Head of caudate nucleus (tissue), 42 donors: ENCODE data around the gene PPRC1.
A peak's percentile ranks its signal among the peaks of the same experiment; 100 is the strongest.

Experiments used
- DNase-seq, 42 donors: peaks; one replicate each; pipeline versions ENCODE4 v3.0.0 to v3.0.0-alpha.2; 2020 to 2021; ENCODE audit warnings: mixed read lengths in 7 of 42
- intact Hi-C: fragments of 100-400 bp; cut with DNase I; formaldehyde crosslinking; loops from one replicate; pipeline ENCODE4 v1.15.0; 2022

The PPRC1 gene

DNA sequence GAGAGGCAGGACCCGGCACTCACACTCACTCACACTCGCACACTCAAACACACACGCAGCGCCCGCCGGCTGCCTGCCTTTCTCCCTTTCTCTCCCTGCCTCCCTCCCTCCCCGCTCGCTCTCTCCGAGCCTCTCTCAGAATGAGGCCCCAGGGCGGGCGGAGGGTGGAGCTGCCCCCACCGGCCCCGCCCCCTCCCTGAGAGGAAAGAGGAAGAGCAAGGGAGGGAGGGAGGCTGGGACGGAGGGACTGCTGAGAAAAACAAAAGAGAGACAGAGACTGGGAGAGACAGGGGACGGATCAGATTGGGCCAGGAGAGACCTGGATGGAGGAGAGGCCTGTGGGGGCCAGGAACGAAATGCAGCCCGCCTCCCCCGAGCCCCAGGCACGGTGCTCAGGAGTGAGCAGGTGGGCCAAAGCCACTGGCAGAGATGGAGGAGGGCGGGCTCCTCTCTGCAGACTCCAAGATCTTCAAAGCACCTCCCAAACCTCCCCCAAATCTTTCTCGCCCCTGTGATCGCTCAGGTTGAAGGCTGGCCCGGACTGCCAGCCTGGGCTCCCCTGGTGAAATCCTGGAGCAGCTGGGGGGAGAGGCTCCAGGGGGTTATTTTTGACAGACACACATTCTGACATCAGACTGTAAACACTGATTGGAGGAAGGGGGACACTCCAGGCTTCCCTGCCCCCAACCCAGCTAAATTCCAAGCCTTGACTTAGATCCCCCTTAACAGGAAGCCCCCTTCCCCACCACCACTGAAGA is 17.8 kb upstream of the PPRC1 start:
- intact Hi-C loops = no loop called here
- DNase-seq = peak; percentile 84 to 98 (median 95)

DNA sequence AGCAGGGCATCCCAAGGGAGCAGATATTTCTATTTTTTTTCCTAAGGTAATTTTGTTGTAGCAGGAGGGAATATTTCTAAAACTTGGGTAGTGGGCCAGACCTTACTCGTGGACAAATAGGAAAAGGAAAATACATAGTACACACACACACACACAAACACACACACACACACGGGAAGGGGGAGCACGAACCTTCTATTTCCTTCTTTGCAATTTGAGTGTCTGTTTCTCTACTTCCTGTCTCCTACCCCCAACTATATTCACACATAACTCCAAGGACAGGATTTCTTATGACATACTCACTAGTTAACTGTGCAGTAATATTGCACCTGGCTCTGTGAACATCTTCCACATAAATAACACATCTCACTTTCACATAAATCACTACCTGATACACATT is 17.1 kb upstream of the PPRC1 start:
- no peak for DNase-seq
- intact Hi-C loops = no loop called here

DNA sequence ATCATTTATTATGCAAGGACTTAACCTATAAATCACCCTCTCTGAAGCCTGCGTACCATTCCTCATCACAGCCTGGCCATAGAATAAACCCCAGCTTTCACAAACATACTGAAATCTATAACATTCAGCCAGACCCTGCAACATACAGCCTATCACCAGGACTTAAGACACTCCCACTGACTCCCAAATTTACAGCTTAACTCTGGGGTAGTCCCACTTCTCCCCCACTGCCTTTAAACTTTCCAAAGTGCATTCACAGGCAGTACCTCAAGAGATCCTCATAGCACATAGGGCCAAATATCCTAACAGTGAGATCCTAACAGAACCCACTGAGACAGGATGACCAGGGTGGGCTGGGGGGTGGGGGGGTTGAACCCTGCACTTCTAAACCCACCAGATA is 16.2 kb upstream of the PPRC1 start:
- intact Hi-C loops = no loop called here
- DNase-seq = no peak

DNA sequence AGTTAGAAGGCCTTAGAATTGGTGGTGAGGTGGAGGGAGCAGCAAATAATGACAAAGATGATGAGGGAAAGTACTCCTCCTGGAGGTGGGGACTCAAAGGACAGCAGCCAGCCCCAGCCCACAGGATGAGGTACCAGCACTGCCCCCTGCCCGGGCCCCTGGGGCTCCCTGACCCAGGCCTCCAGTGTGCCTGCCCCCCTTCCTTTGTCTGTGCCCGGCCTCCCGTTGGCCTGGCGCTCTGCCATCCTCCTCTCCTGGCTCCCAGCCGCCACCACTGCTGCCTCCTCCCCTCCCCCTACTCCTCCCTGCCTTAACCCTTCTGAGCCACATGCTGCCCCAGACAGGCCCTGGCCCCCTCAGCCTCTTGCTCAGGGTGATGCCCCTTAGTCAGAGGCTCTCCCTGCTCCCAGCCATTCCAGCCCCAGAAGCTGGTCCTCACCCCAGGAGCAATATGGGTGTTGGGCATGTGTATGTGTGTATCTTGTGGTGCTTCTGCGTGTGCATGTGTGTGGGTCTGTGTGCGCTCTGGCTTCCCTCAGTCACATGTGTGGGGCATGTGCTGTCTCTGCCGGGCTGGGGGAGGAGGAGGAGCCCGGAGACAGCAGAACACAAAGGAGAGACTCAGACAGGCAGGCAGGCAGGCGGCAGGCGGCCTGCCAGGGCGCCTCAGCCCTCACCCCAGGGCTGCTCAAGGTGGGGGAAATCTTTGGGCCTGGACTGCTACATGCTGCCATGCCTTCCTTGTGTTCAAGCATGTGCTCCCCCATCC is 15.3 kb upstream of the PPRC1 start:
- peak; percentile 80 to 96 (median 90) for DNase-seq
- intact Hi-C loops = loop anchor here (2.0 kb wide), 1 partner anchor 51 kb away; no protein-coding TSS in a partner anchor

DNA sequence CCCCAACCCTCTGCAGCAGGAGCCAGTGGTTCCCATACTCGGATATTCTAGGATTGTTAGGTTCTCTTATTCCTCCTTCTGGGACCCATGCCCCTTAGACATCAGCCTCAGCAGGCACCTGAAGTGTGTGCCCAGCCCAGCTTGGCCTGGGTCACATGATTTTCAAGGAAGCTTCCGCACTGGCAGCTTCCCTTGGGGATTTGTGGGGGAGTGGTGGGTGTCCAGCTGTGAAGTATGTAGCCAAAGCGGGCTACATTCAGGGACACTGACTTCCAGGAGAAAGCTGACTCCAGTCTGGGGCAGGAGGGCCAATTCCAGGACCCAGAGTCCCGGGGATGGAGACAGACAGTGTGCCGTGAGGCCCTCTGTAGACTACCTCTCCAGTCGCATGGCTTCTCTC is 14.0 kb upstream of the PPRC1 start:
- intact Hi-C loops = loop anchor here (2.0 kb wide), 1 partner anchor 52 kb away; no protein-coding TSS in a partner anchor
- peak in 20 of 42 donors; percentile 13 to 64 (median 38) for DNase-seq

DNA sequence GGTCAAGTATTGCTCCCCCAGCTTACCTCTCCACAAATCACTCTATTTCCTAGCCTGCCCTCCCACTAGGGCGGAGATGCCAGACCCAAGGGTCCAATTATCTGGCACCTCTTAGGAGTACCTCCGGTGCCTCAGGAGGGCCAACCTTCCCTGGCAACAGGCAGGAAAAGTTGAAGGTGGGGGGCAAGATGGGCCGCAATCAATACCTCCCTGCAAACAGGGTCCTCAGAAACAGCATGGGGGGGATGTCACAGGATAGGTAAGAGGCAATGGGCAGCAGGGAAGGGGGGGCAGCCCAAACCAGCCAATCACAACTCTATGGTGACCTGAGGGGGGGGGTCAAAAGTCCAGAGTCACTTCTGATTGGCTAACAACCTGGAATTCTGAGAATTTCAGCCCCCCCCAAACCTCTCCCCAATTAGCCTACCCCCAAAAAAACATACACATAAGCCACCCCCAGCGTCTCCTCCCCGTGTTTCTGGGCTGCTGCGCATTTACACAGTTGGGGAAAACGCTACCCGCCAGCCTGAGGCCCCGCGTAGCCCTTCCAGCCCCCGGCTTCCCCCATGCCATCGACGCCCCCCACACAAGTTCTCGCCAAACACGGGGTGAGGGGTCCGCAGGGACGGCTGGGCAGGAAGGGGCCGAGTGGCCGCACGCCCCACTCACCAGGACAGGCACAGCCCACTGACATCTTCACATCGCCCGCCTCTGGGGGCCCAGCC is 13.3 kb upstream of the PPRC1 start:
- DNase-seq = peak in 32 of 42 donors; percentile 26 to 74 (median 50)
- intact Hi-C loops = loop anchor here (2.0 kb wide), 1 partner anchor 53 kb away; no protein-coding TSS in a partner anchor

DNA sequence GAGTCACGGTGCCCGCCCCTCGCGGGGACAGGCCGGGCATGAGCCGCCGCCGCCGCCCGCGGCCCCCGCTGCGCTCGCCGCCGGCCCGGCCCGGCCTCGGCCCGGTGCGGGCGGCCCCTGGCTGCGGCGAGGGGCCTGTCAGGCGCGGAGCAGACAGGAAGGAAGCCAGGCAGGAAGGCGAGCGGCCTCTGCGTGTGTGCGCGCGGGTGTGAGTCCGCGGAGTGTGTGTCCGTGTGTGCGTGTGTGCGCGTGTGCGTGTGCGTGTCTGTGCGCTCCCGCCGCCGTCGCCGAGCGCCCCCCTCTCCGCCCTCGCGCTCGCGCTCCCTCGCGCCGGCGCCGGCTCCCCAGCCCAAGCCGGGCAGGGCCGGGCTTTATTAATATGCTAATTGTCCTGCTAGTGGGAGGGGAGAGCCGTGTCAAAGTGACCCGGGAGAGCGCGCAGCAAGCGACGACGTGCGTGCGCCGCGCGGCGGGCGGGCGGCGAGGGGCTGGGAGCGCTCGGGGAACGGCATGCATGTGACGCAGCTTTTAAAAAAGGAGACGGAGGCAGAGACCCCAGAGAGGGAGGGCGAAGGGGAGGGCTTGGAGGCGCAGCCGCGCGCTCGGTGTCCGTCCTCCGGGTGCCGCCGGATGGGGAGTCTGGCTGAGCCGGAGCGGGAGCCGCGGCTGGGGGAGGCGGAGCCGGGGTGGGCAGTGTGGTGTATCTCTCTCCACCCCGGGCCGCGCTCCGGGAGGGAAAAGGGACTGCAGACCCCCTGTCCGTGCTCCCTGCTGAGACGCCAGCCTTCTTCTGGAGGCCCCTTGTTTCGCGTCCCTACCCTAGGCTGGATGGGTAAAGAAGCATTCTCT is 12.5 kb upstream of the PPRC1 start, which contains the start of gene LDB1:
Gene LDB1, minus strand, starts transcription at position 227 of the 849 bp plus-strand sequence. CDS start 258 bp downstream, outside the sequence.
- intact Hi-C loops = no loop called here
- DNase-seq = peak; percentile 66 to 94 (median 86)

DNA sequence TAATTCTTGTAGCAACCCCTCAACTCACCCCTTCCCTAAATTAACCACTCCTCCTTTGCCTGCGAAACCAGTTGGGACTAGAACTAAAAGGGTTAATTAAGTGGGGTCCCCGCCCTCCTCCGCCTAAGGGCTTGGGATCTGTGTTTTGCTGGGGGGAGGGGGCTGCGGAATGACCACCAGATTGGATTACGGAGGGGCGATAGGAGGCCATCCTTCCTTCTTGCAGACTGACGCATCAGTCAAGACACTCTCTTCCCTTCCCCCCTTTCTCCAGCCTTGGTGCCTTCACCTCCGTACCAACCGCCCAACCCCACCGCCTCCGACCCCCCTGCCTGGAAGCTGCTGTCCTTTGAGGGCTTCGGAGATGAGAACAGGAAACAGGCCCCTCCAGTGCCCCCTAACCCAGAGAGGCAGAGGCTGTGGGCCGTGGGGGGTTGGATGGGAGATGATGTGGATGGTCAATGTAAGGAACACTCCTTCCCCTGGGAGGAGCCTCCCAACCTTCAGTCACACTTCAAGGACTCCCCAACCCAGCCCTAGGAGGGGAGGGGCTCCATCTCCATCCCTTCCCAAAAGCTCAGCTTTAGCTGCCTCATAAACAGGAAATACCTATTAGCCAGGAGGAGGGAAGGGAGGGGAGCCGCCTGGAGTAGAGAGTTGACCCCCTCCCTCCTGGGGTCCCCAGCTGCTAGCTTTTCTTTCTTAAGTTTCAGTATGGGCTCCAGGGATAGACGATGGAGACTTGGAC is 11.7 kb upstream of the PPRC1 start:
- intact Hi-C loops = no loop called here
- DNase-seq = peak in 39 of 42 donors; percentile 22 to 81 (median 59)

DNA sequence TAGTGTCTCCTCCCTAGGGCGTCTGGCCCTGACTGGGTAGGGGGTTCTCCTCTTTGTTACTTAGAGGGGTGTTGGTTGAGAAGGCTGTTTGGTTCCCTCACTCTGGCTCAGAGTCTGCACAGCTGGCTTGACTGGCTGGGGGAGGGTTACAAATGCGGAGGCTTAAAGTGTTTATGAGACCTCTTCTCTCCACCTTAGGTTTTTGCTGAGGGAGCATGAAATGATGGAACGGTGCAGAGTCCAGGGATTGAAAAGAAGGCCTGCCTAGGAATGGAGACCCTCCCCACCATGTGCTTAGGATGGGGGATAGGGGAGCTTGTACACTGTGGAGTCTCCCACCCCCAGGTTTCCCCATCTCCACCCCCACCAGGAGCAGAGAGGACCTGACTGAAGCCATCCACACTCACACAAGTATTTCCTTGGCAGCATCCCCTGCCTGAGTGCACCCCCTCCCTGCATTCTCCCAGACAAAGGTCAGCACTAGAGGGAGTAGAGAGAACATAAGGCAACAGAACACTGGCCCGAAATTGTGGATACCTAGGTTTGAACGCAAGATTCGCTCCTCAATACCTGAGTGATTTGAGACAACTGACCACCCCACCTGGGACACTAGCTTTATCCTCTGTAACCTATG is 11.0 kb upstream of the PPRC1 start:
- DNase-seq = peak in 4 of 42 donors; percentile 22 to 57 (median 24)
- intact Hi-C loops = no loop called here

DNA sequence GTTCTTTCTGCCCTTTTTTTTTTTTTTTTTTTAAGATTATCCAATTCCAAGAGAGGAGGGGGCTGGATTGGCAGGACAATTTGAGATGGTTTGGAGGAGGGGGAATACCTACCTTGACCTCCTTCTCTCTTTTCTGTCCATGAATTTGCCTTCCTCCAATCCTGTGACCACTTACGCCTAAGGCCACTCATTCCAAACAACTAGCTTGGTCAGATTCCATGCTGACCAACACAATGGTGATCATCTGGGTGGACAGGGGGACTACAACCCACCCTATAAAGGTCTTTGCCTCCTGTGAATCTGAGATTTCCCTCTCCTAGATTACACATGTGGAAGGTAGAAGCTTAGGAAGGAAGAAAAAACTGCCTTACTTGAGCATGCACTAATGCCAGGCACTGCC is 10.4 kb upstream of the PPRC1 start:
- no peak for DNase-seq

DNA sequence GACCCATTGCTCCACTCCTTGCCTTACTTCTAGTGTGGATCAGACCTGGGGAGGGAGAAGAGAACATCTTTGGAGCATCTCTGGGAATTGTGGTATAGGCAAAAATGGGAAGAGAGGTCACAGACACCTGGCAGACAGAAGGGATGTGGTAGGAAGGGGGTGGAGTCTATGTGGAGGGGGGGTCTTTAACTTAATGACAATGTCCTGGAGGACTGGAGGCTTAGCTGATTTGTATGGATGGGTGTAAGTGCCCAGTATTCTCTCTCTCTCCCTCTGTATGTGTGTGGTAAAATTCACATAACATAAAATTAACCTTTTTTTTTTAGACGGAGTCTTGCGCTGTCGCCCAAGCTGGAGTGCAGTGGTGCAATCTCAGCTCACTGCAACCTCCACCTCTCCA is 9.6 kb upstream of the PPRC1 start:
- intact Hi-C loops = no loop called here
- DNase-seq = no peak

More for the DNA sequence above, 10.4 kb upstream of the PPRC1 start:
- intact Hi-C loops = no loop called here

DNA sequence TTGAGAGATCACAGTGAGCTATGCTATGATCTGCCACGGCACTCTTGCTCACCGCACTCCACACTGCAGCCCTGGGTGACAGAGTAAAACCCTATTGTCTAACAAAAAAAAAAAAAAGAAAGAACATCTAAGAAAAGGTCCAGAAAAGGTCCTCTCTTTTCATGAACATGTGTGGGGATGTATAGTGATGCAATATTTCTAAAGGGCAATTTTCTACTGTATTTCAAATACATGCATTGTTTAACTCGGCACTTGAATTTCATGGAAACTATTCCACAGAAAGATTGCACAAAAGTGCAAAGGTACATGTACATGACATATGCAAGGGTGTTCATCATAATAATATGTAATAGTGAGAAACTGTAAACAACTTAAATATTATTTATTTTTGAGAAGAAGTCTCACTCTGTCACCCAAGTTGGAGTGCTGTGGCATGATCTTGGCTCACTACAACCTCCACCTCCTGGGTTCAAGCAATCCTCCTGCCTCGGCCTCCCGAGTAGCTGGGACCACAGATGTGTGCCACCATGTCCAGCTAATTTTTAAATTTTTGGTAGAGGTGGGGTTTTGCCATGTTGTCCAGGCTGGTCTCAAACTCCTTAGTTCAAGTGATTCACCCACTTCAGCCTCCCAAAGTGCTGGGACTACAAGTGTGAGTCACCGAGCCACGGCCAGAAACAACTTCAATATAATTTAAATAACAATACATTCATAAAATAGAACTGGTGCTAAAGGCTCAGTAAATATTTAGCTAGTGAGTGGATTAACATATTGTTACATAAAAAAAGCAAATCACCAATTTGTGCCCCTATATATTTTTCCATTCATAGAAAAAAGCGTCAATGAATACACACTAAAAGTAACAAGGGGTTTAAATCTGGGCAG is 1.3 kb upstream of the PPRC1 start:
- intact Hi-C loops = loop anchor here (2.0 kb wide), 1 partner anchor 75 kb away; the partner anchor contains the start of gene ARMH3
- DNase-seq = no peak

DNA sequence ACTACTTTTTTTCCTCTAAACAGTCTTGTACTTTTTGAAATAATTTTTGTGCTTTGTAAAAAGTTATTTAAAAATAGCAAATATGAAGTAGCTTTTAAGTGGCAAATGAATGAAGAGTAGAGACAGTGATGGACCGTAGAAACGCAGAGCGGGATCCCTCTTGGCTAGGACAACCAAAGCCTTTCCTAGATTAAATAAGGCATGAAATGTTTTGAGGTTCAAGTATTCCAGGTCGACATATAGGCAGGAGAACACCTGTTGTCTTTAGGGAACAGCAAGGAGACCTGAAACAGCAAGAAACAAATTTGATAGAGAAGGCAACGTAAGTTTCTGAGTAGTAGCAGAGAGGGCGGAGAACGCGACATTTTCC is 662 bp upstream of the PPRC1 start:
- DNase-seq = no peak
- intact Hi-C loops = loop anchor here (2.0 kb wide), 1 partner anchor 75 kb away; the partner anchor contains the start of gene ARMH3

DNA sequence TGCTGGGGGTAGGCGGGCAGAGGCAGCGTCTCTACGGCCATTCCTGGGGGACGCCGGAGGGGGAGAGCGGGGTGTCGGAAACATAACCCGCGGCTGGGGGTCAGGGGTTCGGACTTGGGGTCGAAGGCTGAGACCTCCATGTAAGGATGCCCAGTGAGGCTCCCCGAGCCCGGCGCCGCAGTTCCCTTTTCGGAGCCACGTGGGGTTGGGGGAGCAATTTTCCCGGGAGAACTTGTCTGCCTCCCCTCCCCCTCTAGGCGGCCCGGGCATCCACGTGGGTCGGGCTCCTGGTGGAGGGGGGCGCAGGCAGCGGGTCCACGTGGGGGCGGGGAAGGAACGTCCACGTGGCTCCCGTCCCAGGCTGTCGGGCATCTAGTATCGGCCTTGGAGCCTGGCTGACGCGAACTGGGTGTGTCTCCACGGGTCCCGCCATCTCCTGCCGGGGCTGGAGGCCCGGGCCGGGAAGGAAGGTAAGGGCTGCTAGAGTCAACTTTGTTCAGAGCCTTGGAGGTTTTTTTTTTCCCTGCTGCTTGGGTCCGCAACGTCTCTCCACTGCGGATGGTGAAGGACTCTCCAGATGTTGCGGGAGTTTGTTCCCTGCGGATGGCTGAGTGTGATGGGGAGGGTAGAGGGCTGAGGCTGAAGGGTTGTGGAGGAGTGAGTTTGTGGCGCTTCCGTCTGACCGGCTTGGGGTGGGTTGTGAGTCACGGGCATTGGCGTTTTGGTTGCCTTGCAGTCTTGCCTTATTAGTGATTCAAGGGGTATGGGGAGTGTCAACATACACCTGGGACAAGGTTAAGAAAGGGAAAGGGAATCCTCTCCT is 744 bp downstream of the PPRC1 start:
- peak; percentile 48 to 91 (median 78) for DNase-seq
- intact Hi-C loops = loop anchor here (2.0 kb wide), 1 partner anchor 77 kb away; the partner anchor contains the start of gene ARMH3

DNA sequence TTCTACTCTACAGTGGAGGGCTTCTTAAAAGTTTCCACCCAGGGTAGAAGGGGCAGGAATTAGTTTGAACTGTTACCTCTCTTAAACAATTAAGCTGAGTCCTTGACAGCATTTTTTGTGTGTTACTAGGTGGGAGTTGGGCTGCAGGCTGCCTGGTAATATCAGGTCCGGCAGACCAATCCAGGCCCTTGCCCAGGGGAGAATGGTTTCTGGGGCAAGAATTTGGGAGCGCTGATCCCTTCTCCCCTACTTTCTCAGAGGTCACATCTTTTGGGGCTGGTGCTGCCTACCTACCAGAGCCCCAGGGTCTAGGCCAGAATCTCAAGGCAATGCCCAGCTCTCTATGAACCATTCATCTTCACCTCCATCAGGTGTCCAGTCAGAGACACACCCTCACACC is 1.6 kb downstream of the PPRC1 start:
- intact Hi-C loops = no loop called here
- no peak for DNase-seq
